ENCODE data around the gene MTIF3. TPM values are rescaled to one million over a fixed set of nuclear protein-coding genes. Genes with fewer than 3 reads are reported as not detected.

MTIF3 gene, protein sequence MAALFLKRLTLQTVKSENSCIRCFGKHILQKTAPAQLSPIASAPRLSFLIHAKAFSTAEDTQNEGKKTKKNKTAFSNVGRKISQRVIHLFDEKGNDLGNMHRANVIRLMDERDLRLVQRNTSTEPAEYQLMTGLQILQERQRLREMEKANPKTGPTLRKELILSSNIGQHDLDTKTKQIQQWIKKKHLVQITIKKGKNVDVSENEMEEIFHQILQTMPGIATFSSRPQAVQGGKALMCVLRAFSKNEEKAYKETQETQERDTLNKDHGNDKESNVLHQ
- 50.0 and 59.0 TPM in 2 replicates for total RNA-seq

DNA sequence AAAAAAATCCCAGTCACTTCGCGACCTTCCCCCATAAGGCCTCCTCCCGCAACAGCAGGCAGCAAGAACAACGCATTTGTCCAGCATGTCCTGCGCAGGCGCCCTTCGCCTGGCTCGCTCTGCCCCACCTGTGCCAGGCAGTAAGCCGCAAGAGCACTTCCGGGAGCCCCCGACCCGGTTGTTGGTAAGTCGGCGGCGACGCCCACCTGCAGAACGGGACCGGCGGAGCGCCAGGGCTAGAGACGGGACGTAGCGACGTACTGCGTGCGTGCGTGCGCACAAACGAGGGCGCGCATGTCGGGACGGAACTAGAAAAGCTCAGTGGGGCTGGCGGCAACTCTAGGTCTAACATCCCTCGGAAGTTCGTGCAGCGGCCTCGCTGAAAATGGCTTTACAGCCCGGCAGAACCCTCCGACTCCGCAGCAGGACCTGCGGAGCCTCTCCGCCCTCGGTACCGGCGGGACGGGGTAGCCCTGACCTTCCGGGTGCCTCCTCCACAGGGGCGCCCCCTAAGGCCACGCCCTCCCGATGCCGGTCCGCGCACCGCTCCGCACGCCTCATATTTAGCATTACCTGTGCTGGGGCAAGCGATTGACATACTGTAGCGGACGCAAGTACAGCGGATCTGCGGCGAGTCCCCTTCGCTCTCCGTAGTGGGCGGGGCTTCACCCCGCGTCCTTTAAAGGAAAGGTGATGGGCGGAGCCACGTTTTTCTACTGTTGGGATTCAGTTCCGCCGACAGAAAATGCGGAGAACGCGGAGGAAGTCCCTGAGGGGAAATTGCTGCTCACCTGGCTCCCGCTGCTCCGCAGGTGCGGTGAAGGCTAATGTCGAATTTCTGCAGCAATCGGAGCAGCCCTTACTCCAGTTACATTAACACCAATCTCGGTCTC is at the start of gene MTIF3:
TSS of gene MTIF3 (minus strand) at position 629 of the 893 bp plus-strand sequence. CDS start 10,116 bp downstream, outside the sequence.
- DNase-seq (ENCODE audit: low read depth), result peak; percentile 70
- TF ChIP-seq, protein P1, sequence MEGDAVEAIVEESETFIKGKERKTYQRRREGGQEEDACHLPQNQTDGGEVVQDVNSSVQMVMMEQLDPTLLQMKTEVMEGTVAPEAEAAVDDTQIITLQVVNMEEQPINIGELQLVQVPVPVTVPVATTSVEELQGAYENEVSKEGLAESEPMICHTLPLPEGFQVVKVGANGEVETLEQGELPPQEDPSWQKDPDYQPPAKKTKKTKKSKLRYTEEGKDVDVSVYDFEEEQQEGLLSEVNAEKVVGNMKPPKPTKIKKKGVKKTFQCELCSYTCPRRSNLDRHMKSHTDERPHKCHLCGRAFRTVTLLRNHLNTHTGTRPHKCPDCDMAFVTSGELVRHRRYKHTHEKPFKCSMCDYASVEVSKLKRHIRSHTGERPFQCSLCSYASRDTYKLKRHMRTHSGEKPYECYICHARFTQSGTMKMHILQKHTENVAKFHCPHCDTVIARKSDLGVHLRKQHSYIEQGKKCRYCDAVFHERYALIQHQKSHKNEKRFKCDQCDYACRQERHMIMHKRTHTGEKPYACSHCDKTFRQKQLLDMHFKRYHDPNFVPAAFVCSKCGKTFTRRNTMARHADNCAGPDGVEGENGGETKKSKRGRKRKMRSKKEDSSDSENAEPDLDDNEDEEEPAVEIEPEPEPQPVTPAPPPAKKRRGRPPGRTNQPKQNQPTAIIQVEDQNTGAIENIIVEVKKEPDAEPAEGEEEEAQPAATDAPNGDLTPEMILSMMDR (conservative IDR thresholded peaks at IDR 0.05; ENCODE audit: low read depth, low read length), result no peak
- peak within 1 kb of the TSS; percentile 81 for H3K4me3 ChIP-seq (ENCODE audit: low read depth, low read length)

- no peak overlapping the region for H3K4me3 ChIP-seq (ENCODE audit: low read depth, low read length)
- TF ChIP-seq, protein P1 (conservative IDR thresholded peaks at IDR 0.05; ENCODE audit: low read depth, low read length), result no peak
- no peak for DNase-seq (ENCODE audit: low read depth)
Observed at GRCh38 chr13:27497563-27498230, 47.3 kb upstream of the MTIF3 start.

DNA sequence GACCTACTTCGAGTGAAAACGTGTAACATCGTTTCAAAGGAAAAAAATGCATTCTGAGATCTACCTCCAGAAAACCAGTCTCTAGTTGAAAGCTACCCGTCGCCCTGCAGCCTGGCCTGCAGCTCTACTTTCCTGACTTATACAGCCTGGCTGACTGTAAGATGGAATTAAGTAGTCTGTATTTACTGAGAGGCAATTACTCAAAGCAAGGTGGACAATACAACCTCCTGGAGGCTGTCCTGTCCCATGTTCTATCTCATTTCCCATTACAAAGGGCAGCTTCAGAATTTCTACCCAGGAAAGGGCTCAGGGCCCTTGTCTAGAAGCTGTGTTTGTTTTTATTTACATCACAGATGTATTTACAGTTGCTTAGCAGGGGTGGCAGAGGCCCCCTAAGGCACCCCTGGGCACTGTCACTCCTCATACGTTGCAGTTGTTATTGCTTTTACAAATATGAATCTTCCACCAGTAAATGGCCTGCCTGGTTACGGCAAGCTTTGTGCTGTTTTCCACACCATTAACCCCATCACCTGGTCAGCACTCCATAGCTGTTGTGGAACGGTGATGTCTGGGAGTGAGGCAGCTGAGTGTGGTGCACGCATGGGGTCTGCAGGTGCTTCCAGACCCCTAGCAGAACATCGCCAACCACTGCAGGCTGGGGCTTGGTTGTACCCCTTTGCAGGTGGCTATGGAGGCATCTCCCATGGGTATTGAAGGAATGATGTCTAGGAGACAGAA is 46.3 kb upstream of the MTIF3 start:
- no peak overlapping the region for H3K4me3 ChIP-seq (ENCODE audit: low read depth, low read length)
- DNase-seq (ENCODE audit: low read depth), result no peak
- TF ChIP-seq, protein P1 (conservative IDR thresholded peaks at IDR 0.05; ENCODE audit: low read depth, low read length), result no peak

- DNase-seq (ENCODE audit: low read depth), result no peak
- TF ChIP-seq, protein P1 (conservative IDR thresholded peaks at IDR 0.05; ENCODE audit: low read depth, low read length), result no peak
- H3K4me3 ChIP-seq (ENCODE audit: low read depth, low read length), result no peak overlapping the region
Observed at GRCh38 chr13:27496006-27496405, 45.6 kb upstream of the MTIF3 start.

DNA sequence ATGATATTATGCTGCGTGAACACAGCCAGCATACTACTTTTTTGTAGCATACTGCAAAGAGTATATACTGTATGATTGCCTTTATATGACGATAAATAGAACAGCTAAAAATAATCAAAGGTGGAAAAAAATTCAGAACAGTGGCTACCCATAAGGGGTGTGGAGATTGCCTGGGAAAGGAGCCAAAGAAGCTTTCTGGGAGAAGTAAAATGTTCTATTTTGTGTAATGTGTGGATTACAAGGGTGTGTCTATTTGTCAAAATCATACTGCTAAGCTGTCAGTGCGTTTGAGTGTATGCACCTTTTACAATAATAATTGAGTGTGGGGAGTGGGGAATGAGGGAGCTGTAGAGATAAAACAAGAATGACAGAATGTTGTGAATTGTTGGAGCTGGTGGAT is 45.2 kb upstream of the MTIF3 start:
- TF ChIP-seq, protein P1 (conservative IDR thresholded peaks at IDR 0.05; ENCODE audit: low read depth, low read length), result no peak
- no peak for DNase-seq (ENCODE audit: low read depth)
- H3K4me3 ChIP-seq (ENCODE audit: low read depth, low read length), result no peak overlapping the region

DNA sequence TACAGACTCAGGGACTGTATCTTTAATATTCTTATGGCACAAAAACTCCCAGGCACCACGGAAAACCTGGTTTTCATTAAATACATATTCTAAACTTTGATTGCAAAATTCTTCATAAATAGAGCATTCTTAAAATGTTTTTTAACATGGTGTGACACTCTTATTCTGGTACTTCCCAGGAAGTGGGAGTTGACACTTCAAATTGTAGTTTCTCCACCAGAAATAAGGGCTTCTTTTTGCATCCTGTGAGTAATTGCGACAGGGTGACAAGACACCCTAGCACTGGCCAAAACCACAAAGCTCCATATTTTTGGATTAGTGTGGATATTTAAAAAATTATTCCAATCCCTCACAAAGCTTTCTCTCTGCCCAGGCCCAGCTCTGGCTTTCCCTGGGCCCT is 43.6 kb upstream of the MTIF3 start:
- no peak overlapping the region for H3K4me3 ChIP-seq (ENCODE audit: low read depth, low read length)
- DNase-seq (ENCODE audit: low read depth), result no peak
- TF ChIP-seq, protein P1 (conservative IDR thresholded peaks at IDR 0.05; ENCODE audit: low read depth, low read length), result no peak
